Spleen (tissue), 11 donors: ENCODE measurements around the gene LRRC4B. TPM values are rescaled to one million over a fixed set of nuclear protein-coding genes. Genes with fewer than 3 reads are reported as not detected.

Experiments used
- DNase-seq: peaks from one replicate; pipeline ENCODE4 v3.0.0-alpha.2; 2020
- H3K27ac ChIP-seq, 8 donors: fragments of 200-600 bp; sonication (generic) in 7 of 8; 1 replicate in 4 of 8; 2 replicates in 4 of 8; pipeline versions ENCODE4 v1.5.0 to v1.8.0; 2016 to 2021; ENCODE audit warnings: inconsistent platforms in 4 of 8, mild to moderate bottlenecking in 4 of 8, moderate library complexity in 1 of 8
- H3K27me3 ChIP-seq, 7 donors: fragments of 200-600 bp; sonication (generic) in 6 of 7; replicated peaks in 1 of 7; 1 replicate in 4 of 7; 2 replicates in 3 of 7; pipeline versions ENCODE4 v1.5.0 to v1.8.0; 2016 to 2021; ENCODE audit warnings: inconsistent platforms in 3 of 7, mild to moderate bottlenecking in 1 of 7
- H3K36me3 ChIP-seq, 6 donors: fragments of 200-600 bp; sonication (generic) in 5 of 6; 1 replicate in 4 of 6; 2 replicates in 2 of 6; pipeline versions ENCODE4 v1.5.0 to v1.8.0; 2016 to 2021; ENCODE audit warnings: inconsistent platforms in 2 of 6
- H3K4me1 ChIP-seq, 6 donors: fragments of 200-600 bp; sonication (generic) in 5 of 6; 1 replicate in 3 of 6; 2 replicates in 3 of 6; pipeline versions ENCODE4 v1.5.0 to v1.8.0; 2016 to 2021; ENCODE audit warnings: inconsistent platforms in 3 of 6
- H3K4me3 ChIP-seq, 8 donors: fragments of 200-600 bp; sonication (generic) in 7 of 8; 1 replicate in 4 of 8; 2 replicates in 4 of 8; pipeline versions ENCODE4 v1.5.0 to v1.8.0; 2016 to 2021; ENCODE audit warnings: inconsistent platforms in 4 of 8, mild to moderate bottlenecking in 4 of 8, moderate library complexity in 2 of 8
- H3K9me3 ChIP-seq, 8 donors: fragments of 200-600 bp; sonication (generic) in 7 of 8; 1 replicate in 4 of 8; 2 replicates in 4 of 8; pipeline versions ENCODE4 v1.5.0 to v1.8.0; 2016 to 2021; ENCODE audit warnings: inconsistent platforms in 4 of 8
- CTCF ChIP-seq, 11 experiments: fragments of 200-600 bp in 7 of 11; fragments of 450-650 bp in 4 of 11; sonication (generic) in 4 of 11; IDR thresholded peaks in 8 of 11; conservative IDR thresholded peaks in 3 of 11; 1 replicate in 7 of 11; 2 replicates in 4 of 11; pipeline versions ENCODE4 v1.4.0 to v1.8.0; 2016 to 2021; ENCODE audit warnings: antibody characterized with exemption in 11 of 11, inconsistent platforms in 4 of 11, mild to moderate bottlenecking in 1 of 11
- POLR2A ChIP-seq, 3 donors: fragments of 450-650 bp; IDR thresholded peaks; one replicate each; pipeline ENCODE4 v1.5.1; 2017; ENCODE audit warnings: antibody characterized with exemption in 3 of 3, mild to moderate bottlenecking in 1 of 3
- POLR2AphosphoS5 ChIP-seq, 3 donors: sonication (generic); formaldehyde crosslinking; IDR thresholded peaks; one replicate each; pipeline ENCODE4 v1.5.1; 2017; ENCODE audit warnings: antibody characterized with exemption in 3 of 3
- WGBS, 5 donors: extraction: QIAGEN DNeasy Blood & Tissue Kit in 3 of 5; methylation state at CpG; one replicate each; pipeline versions ENCODE4 v1.1.5 to v1.1.7; 2013 to 2018; 5-methylcytosine and 5-hydroxymethylcytosine counted together
- intact Hi-C: fragments of 100-400 bp; cut with DNase I; formaldehyde crosslinking; loops from one replicate; pipeline ENCODE4 v1.15.0; 2023; ENCODE audit warnings: low total_unique reads
- polyA plus RNA-seq, 3 donors: library from polyadenylated mRNA; stranded (reverse); fragments of 200-250 nt; gene quantifications; one replicate each; pipeline ENCODE4 v1.2.1, GENCODE V29; 2013
- total RNA-seq, 7 donors: library from RNA; depleted of rRNA in 3 of 7; stranded (reverse); fragments of >200 nt in 3 of 7; fragmentation: NEBNext Ultra II Directional in 4 of 7; extraction: Animal tissue kit (Norgen Biotek cat#: 25700) in 4 of 7; gene quantifications; one replicate each; pipeline versions ENCODE4 v1.1.0 to v1.2.1, GENCODE V29; 2016 to 2021
- donor health status: healthy with polysubstance abuse.
- donor health status: DM: no; HTN: no; CAD: no; lungs with moderate emphysema.
- donor health status: DM: no; HTN: no; CAD: no.
- donor health status: Bipolar disorder and iron deficiency.
- donor health status: healthy.
- donor health status: DM: no; HTN: no; CAD: no.
- donor health status: DM: yes; HTN: yes; CAD: no.

The LRRC4B gene
- total and polyA plus RNA-seq, 10 donors: 0.20 to 2.3 (median 0.97) TPM

DNA sequence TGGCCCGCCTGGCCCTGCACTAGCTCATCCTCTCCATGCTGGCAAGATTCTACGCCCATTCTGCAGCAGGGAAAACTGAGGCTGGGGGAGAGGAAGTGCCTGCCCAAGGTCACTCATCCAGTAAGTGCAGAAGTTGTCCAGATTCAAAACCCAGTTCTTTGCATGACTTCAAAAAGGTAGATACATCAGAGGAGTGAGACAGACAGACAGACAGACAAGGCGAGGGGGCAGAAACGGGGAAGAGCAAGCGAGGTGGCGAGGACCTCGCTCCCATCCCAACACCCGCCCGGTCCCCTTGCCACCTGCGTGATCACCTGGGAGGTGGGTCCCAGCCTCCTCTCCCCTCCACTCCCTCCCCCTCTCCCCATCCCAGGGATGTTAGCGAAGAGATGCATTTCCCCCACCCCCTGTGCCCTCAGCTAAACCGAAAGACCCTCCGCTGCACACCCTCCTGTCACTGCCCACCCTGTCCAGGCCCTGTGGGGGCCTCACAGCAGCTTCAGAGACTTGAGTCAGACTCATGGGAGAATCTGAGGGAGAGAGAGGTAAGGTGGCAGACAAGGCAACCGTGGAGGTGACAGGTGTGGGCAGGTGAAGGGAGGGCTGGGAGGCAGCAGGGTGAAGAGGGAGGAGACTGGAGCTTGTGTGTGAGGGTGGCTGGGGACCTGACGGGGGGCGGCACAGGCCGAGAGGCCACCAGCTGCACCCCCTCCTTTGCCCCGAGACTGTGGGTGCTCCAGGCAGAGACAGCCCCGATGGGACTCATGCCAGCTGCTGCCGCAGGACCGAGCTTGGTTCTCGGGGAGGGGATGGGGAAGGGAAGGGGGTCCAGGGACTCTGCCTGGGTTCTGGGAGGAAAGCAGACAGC is 18.9 kb downstream of the LRRC4B start:
- Histone ChIP-seq H3K4me1 (no peaks in the 10 kb centered on the region), H3K4me3 (no peak overlapping the region), H3K9me3 (no peaks in the 10 kb centered on the region), H3K27ac (no peak overlapping the region), H3K36me3 (no peaks in the 10 kb centered on the region), H3K27me3 (peaks cover 0 to 70% (median 19%) of the 10 kb centered on the region in 7 donors)
- no peak for TF ChIP-seq CTCF (IDR thresholded peaks at IDR 0.05 in 8 of 11, conservative IDR thresholded peaks at IDR 0.05 in 3 of 11)
- 78 to 85% (median 81%) methylated on average over 17 to 22 of the region's 22 CpGs for WGBS, 5 donors
- intact Hi-C loops: no loop called here
- DNase-seq: no peak

- intact Hi-C loops: no loop called here
- Histone ChIP-seq H3K36me3 (no peaks in the 10 kb centered on the region), H3K9me3 (no peaks in the 10 kb centered on the region), H3K4me3 (no peak overlapping the region), H3K27me3 (peaks cover 0 to 62% (median 16%) of the 10 kb centered on the region in 7 donors), H3K27ac (no peak overlapping the region), H3K4me1 (no peaks in the 10 kb centered on the region)
- TF ChIP-seq POLR2A (IDR thresholded peaks at IDR 0.05) (no peak), CTCF (IDR thresholded peaks at IDR 0.05 in 8 of 11, conservative IDR thresholded peaks at IDR 0.05 in 3 of 11) (no peak), POLR2AphosphoS5 (IDR thresholded peaks at IDR 0.05) (no peak)
- 72 to 89% (median 84%) methylated on average over 15 to 45 of the region's 45 CpGs for WGBS, 5 donors
- no peak for DNase-seq
Observed at GRCh38 chr19:50548191-50549058, 19.8 kb downstream of the LRRC4B start.

DNA sequence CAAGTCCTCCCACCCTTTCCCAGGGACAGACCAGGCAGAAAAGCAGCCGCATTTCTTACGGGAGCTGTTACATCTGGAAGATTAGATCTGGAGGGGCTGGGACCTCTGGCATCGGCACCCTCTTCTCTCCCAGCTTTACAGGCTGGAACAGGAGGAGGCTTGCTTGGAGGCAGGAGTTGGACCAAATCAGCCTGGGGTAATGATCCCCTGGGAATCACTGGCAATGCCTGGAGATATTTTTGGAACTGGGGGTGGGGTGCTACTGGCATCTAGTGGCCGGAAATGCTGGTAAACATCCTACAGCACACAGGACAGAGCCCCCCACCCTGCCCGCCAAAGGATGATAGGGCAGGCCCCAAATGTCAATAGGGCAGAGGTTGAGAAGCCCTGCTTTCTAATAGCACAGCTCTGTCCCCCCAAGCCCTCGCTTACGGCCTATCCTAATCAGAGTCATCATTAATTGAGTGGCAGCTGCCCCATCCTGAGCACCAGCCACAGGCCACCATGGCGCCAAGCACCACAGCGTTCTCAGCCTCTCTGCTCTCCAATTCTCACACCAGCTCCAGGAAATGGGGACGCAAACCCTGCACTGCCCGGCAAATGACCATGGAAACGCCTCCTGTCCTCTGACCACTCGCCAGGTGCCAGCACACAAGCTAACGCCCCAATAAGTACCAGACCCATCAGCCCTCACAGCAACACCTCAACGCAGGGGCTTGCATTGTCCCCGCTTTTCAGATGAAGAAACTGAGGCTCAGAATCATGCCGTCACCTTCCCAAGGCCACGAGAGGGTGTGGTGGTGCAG is 20.6 kb downstream of the LRRC4B start:
- DNase-seq: no peak
- H3K4me3 ChIP-seq: no peak overlapping the region
- H3K4me1 ChIP-seq: no peaks in the 10 kb centered on the region
- TF ChIP-seq CTCF (IDR thresholded peaks at IDR 0.05 in 8 of 11, conservative IDR thresholded peaks at IDR 0.05 in 3 of 11) (no peak), POLR2AphosphoS5 (IDR thresholded peaks at IDR 0.05) (no peak), POLR2A (IDR thresholded peaks at IDR 0.05) (no peak)
- no peak overlapping the region for H3K27ac ChIP-seq
- peaks cover 0 to 53% (median 9%) of the 10 kb centered on the region in 7 donors for H3K27me3 ChIP-seq
- no peaks in the 10 kb centered on the region for H3K36me3 ChIP-seq
- intact Hi-C loops: no loop called here
- no peaks in the 10 kb centered on the region for H3K9me3 ChIP-seq
- 73 to 86% (median 77%) methylated on average over 11 to 18 of the region's 18 CpGs for WGBS, 5 donors
